ENCODE results near the gene TIE1. TPM values are rescaled to one million over a fixed set of nuclear protein-coding genes. Genes with fewer than 3 reads are reported as not detected.

Gene TIE1
- total and polyA plus RNA-seq, 9 of the 15 experiments (the other 6 are each of a cell fraction or from before 2014, with no cell fraction given), result 0.07 to 0.49 (median 0.14) TPM; not detected in 4

DNA sequence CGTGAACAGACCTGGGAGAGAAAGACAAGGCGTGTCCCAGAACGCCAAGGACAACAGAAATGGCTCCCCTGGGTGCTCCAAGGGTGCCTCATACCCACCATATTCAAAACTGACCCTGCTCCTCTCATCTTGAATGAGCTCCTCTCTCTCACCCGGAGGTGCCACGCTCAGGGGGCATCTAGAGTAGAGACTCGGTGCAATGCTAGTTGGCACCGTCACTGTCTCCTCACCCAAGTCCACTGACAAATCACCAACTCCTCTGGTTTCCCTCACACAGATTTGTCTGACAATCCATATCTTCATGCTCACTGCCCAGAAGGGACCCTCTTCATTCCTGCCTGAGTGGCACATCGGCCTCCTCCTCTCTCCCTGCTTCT lies 26.0 kb upstream of the TIE1 start:
- POLR2A ChIA-PET, result interaction anchor here (1.5 kb wide), 1 partner anchor 17 kb away, joined by 4 read pairs; no protein-coding TSS in a partner anchor
- peaks cover 45 to 79% of the 10 kb centered on the region in 2 experiments for H3K27me3 ChIP-seq (ENCODE audit: control insufficient read depth in 2 of 2, insufficient read depth in 2 of 2, low read length in 2 of 2)
- peak overlapping the region; percentile 75 for H2AFZ ChIP-seq (ENCODE audit: low read depth, low read length)
- no peak overlapping the region for H3K9ac ChIP-seq (ENCODE audit: insufficient read depth in 1 of 2, low read depth in 2 of 2, low read length in 2 of 2)
- H3K4me3 ChIP-seq, result no peak overlapping the region
- no TSS peak for BruUV-seq (replicated peaks)
- intact Hi-C loops (cut with micrococcal nuclease), result no loop called here
- ATAC-seq, result no peak
- H3K79me2 ChIP-seq (ENCODE audit: control insufficient read depth, insufficient read depth, low read length), result no peaks in the 10 kb centered on the region
- in situ Hi-C loops (cut with MboI), result no loop called here
- no peak for TF ChIP-seq FOXA3 (CRISPR knock-in tag; conservative IDR thresholded peaks at IDR 0.05 in 1 of 2, IDR thresholded peaks at IDR 0.05 in 1 of 2)
- TF ChIP-seq KLF1 (tag; IDR thresholded peaks at IDR 0.05), result no peak
- TF ChIP-seq ZNF584 (CRISPR knock-in tag; IDR thresholded peaks at IDR 0.05; ENCODE audit: low read depth), result 0 out of 2 replicates have a peak, but pooled peaks have one; percentile 9
- TF ChIP-seq SP1 (CRISPR knock-in tag; IDR thresholded peaks at IDR 0.05), result no peak
- no peak for TF ChIP-seq ZNF347 (CRISPR knock-in tag; IDR thresholded peaks at IDR 0.05; ENCODE audit: low read depth)
- TF ChIP-seq PURB (CRISPR knock-in tag; IDR thresholded peaks at IDR 0.05; ENCODE audit: low read depth), result no peak
- DNase-seq (ENCODE audit: extremely low read depth in 1 of 4, low spot score in 3 of 4), result no peak
- peaks cover 16 to 19% of the 10 kb centered on the region in 2 experiments; a peak in 4 of 5 replicates for H3K4me1 ChIP-seq (replicated peaks in 1 of 2; ENCODE audit: control insufficient read depth in 2 of 2, insufficient read depth in 2 of 2, low read length in 2 of 2)
- no peaks in the 10 kb centered on the region for H3K9me3 ChIP-seq (replicated peaks; ENCODE audit: control insufficient read depth, insufficient read depth, low read depth, low read length)
- no peaks in the 10 kb centered on the region for H3K36me3 ChIP-seq (ENCODE audit: control insufficient read depth, insufficient read depth, low read length)
- CTCF ChIA-PET (ENCODE audit: low intra/inter-chr PET ratio), result no interaction called here
- H3K27ac ChIP-seq (ENCODE audit: extremely low read depth, low read depth, low read length), result no peak overlapping the region
- FAIRE-seq, result no peak
- no peaks in the 10 kb centered on the region; the same call in 1 of the 2 replicates for H4K20me1 ChIP-seq (replicated peaks; ENCODE audit: control insufficient read depth, insufficient read depth, low read length)
- peak overlapping the region; percentile 38 for H3K4me2 ChIP-seq (ENCODE audit: insufficient read depth, low read length)
- no peaks in the 10 kb centered on the region for H3K9me1 ChIP-seq (ENCODE audit: control insufficient read depth, insufficient read depth, low read length)
- 6% methylated on average over 8 of the region's 8 CpGs for WGBS (ENCODE audit: insufficient coverage, low coverage, missing lambda C conversion rate)
